ENCODE results near the gene BATF2. TPM values are rescaled to one million over a fixed set of nuclear protein-coding genes. Genes with fewer than 3 reads are reported as not detected.

Gene BATF2
- total RNA-seq, 1 experiment from 2014 or later: 2.3 TPM

GRCh38 chr11:64969209-64969608, 27.6 kb downstream of the BATF2 start:
- peak; percentile 37 for DNase-seq (ENCODE audit: low spot score)

- no peak for DNase-seq (ENCODE audit: low spot score)
Observed at GRCh38 chr11:64967375-64967774, 29.4 kb downstream of the BATF2 start.

GRCh38 chr11:64963072-64963631, 33.6 kb downstream of the BATF2 start:
- no peak for DNase-seq (ENCODE audit: low spot score)

DNA sequence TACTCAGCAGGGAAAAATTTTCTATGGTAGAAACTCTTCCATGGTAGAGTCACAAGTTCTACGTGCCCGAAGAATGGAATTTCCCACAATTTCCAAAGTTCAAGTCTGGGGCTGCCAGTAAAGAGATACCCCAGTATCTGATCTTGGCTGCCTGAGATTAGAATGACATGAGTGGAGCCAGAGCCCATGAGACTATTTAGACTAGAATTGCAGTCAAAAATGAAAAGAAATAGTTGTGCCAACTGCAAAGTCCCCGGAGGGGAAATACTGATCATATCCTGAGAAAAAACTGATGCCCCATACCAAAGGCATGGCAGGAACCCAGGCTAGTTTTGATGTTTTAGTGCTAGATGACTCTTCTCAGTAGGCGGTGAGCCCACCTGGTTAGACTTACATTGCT, 36.1 kb downstream of the BATF2 start:
- DNase-seq (ENCODE audit: low spot score): no peak

DNA sequence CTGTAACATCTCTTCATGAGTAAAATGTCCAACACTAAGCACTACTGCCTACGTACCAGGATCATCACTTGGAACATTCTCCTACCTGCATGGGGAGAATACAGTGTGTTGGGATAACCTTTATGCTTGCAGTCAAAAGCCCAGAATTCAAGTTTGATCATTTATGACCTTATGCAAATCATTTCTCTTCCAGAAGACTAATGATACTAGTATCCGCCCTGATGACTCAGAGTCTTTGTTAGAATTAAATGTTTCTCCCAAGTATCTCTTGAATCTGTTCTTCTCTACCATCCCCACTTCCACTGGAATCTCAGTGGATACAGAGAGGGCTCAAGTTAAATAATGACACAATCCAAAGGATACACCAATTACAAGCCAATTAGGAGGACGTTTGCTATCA, 37.3 kb downstream of the BATF2 start:
- DNase-seq (ENCODE audit: low spot score): no peak

- no peak for DNase-seq (ENCODE audit: low spot score)
Observed at GRCh38 chr11:64954201-64954600, 42.6 kb downstream of the BATF2 start.

DNA sequence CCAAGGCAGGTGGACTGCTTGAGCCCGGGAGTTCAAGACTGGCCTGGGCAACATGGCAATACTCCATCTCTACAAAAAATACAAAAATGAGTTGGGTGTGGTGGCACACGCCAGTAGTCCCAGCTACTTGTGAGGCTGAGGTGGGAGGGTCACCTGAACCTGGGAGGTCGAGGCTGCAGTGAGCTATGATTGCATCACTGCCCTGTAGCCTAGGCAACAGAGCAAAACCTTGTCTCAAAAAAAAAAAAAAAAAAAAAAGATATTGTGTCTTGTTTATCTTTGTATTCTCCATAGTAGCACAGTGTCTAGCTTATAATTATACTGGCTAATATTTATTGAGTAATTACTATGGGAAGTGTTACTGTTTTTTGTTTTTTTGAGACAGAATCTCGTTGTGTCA, 45.2 kb downstream of the BATF2 start:
- no peak for DNase-seq (ENCODE audit: low spot score)

DNA sequence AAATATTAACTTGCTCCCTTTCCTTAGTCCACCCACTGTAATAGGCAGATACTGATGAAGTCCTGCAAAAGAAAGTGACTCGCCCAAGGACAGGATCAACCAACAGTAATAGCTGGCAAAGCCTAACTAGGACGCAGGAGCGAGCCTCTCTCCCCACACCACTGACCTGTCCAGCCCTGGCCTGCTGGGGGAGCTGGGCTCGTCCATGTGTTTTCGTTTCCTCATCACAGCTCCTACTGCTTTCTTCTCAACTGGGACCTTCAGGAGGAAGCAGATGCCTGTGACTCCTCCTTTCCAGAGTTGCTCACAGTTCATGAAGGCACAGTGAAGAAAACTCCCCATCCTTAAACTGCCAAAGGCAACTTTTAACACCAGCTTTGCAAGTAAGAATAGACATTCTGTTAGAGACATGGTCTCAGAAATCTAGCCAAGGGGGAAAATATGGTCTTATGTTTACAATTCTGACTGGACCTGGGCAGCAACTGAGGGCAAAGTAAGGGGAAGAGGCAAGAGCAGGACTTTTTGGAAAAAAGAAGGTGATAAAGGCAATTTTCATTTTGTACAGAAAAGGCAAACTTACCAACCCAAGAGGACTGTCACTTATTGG, 49.5 kb downstream of the BATF2 start:
- no peak for DNase-seq (ENCODE audit: low spot score)

Other genes with a start within 250 kb of the BATF2 start
- 0.25 TPM in 1 of 2 replicates, not detected in the other for gene PYGM, start 237.0 kb downstream of the BATF2 start, total RNA-seq (2014; rRNA removed; shearing (Covaris generic))
- gene SF1, start 218.4 kb downstream of the BATF2 start, total RNA-seq (2014; rRNA removed; shearing (Covaris generic)): 79.6 and 94.1 TPM in 2 replicates
- 18.0 and 40.9 TPM in 2 replicates for gene MAP4K2, start 193.8 kb downstream of the BATF2 start, total RNA-seq (2014; rRNA removed; shearing (Covaris generic))
- gene MEN1, start 186.4 kb downstream of the BATF2 start, total RNA-seq (2014; rRNA removed; shearing (Covaris generic)): 8.9 and 10.6 TPM in 2 replicates
- gene CDC42BPG, start 152.3 kb downstream of the BATF2 start, total RNA-seq (2014; rRNA removed; shearing (Covaris generic)): 0.02 TPM in 1 of 2 replicates, not detected in the other
- gene EHD1, start 118.3 kb downstream of the BATF2 start, total RNA-seq (2014; rRNA removed; shearing (Covaris generic)): 13.5 and 14.2 TPM in 2 replicates
- 6.0 and 9.5 TPM in 2 replicates for gene ATG2A, start 79.8 kb downstream of the BATF2 start, total RNA-seq (2014; rRNA removed; shearing (Covaris generic))
- 6.4 and 9.1 TPM in 2 replicates for gene PPP2R5B, start 72.3 kb downstream of the BATF2 start, total RNA-seq (2014; rRNA removed; shearing (Covaris generic))
- gene GPHA2, start 61.1 kb downstream of the BATF2 start, total RNA-seq (2014; rRNA removed; shearing (Covaris generic)): not detected in 2 replicates
- gene MAJIN, start 24.9 kb downstream of the BATF2 start, total RNA-seq (2014; rRNA removed; shearing (Covaris generic)): not detected in 2 replicates
- gene ARL2, start 17.2 kb upstream of the BATF2 start, total RNA-seq (2014; rRNA removed; shearing (Covaris generic)): 266 and 271 TPM in 2 replicates
- 6.3 and 8.5 TPM in 2 replicates for gene SNX15, start 30.5 kb upstream of the BATF2 start, total RNA-seq (2014; rRNA removed; shearing (Covaris generic))
- 4.1 and 10.7 TPM in 2 replicates for gene SAC3D1, start 44.2 kb upstream of the BATF2 start, total RNA-seq (2014; rRNA removed; shearing (Covaris generic))
- not detected in 2 replicates for gene NAALADL1, start 61.6 kb upstream of the BATF2 start, total RNA-seq (2014; rRNA removed; shearing (Covaris generic))
- gene CDCA5, start 87.1 kb upstream of the BATF2 start, total RNA-seq (2014; rRNA removed; shearing (Covaris generic)): 28.7 and 30.5 TPM in 2 replicates
- 35.7 and 40.5 TPM in 2 replicates for gene ZFPL1, start 87.3 kb upstream of the BATF2 start, total RNA-seq (2014; rRNA removed; shearing (Covaris generic))
- gene VPS51, start 99.2 kb upstream of the BATF2 start, total RNA-seq (2014; rRNA removed; shearing (Covaris generic)): 68.7 and 134 TPM in 2 replicates
- gene TM7SF2, start 114.9 kb upstream of the BATF2 start, total RNA-seq (2014; rRNA removed; shearing (Covaris generic)): 3.2 and 5.2 TPM in 2 replicates
- 5.6 and 8.0 TPM in 2 replicates for gene ZNHIT2, start 120.7 kb upstream of the BATF2 start, total RNA-seq (2014; rRNA removed; shearing (Covaris generic))
- 322 and 327 TPM in 2 replicates for gene FAU, start 125.2 kb upstream of the BATF2 start, total RNA-seq (2014; rRNA removed; shearing (Covaris generic))
- gene MRPL49, start 125.3 kb upstream of the BATF2 start, total RNA-seq (2014; rRNA removed; shearing (Covaris generic)): 61.6 and 76.7 TPM in 2 replicates
- 6.4 and 18.0 TPM in 2 replicates for gene SYVN1, start 137.5 kb upstream of the BATF2 start, total RNA-seq (2014; rRNA removed; shearing (Covaris generic))
- not detected in 2 replicates for gene SPDYC, start 173.3 kb upstream of the BATF2 start, total RNA-seq (2014; rRNA removed; shearing (Covaris generic))
- 58.1 and 115 TPM in 2 replicates for gene CAPN1, start 185.0 kb upstream of the BATF2 start, total RNA-seq (2014; rRNA removed; shearing (Covaris generic))

Data from H4 (cell line).